Esophagus squamous epithelium (tissue), 5 donors: ENCODE data around the gene CYB5R3. TPM values are rescaled to one million over a fixed set of nuclear protein-coding genes. Genes with fewer than 3 reads are reported as not detected.
A peak's percentile ranks its signal among the peaks of the same experiment; 100 is the strongest.

Experiments used
- DNase-seq: peaks from one replicate; lab custom pipeline; 2025; lab: John Stamatoyannopoulos, UW
- H3K27ac ChIP-seq, 4 donors: fragments of 200-600 bp; sonication (generic); one replicate each; pipeline ENCODE4 v1.5.1; 2016 to 2019; ENCODE audit warnings: mild to moderate bottlenecking in 1 of 4
- H3K27me3 ChIP-seq, 4 donors: fragments of 200-600 bp; sonication (generic); 1 replicate in 3 of 4; 2 replicates in 1 of 4; pipeline versions ENCODE4 v1.5.1 to v1.6.0; 2017 to 2021; ENCODE audit warnings: antibody characterized with exemption in 1 of 4
- H3K36me3 ChIP-seq, 3 donors: fragments of 200-600 bp; sonication (generic); one replicate each; pipeline ENCODE4 v1.5.1; 2016 to 2019
- H3K4me1 ChIP-seq, 3 donors: fragments of 200-600 bp; sonication (generic); one replicate each; pipeline ENCODE4 v1.5.1; 2017 to 2019
- H3K4me3 ChIP-seq, 4 donors: fragments of 200-600 bp; sonication (generic); 1 replicate in 3 of 4; 2 replicates in 1 of 4; pipeline ENCODE4 v1.5.1; 2016 to 2019; ENCODE audit warnings: mild to moderate bottlenecking in 2 of 4, moderate library complexity in 1 of 4
- H3K9me3 ChIP-seq, 3 donors: fragments of 200-600 bp; sonication (generic); one replicate each; pipeline ENCODE4 v1.5.1; 2016 to 2019
- CTCF ChIP-seq, 6 experiments: fragments of 450-650 bp in 4 of 6; fragments of 200-600 bp in 2 of 6; sonication (generic) in 2 of 6; IDR thresholded peaks; one replicate each; pipeline ENCODE4 v1.5.1; 2016 to 2019; ENCODE audit warnings: antibody characterized with exemption in 6 of 6, mild to moderate bottlenecking in 4 of 6, moderate library complexity in 4 of 6
- POLR2A ChIP-seq, 4 donors: fragments of 450-650 bp; IDR thresholded peaks; one replicate each; pipeline ENCODE4 v1.6.1; 2017; ENCODE audit warnings: antibody characterized with exemption in 4 of 4, mild to moderate bottlenecking in 4 of 4, moderate library complexity in 3 of 4
- WGBS, 2 donors: methylation state at CpG; one replicate each; pipeline ENCODE4 v1.1.5; 2018; 5-methylcytosine and 5-hydroxymethylcytosine counted together
- intact Hi-C: fragments of 100-400 bp; cut with DNase I; formaldehyde crosslinking; loops from one replicate; pipeline ENCODE4 v1.15.0; 2022
- total RNA-seq, 4 donors: library from RNA; depleted of rRNA; stranded (reverse); fragments of >200 nt; gene quantifications; one replicate each; pipeline ENCODE4 v1.1.0, GENCODE V29; 2016
- donor health status: DM: yes; HTN: yes; CAD: no.

The CYB5R3 gene
- total RNA-seq, 4 donors from 2014 or later, result 49.5 to 81.6 (median 71.7) TPM

GRCh38 chr22:42693055-42693762 is 44.0 kb upstream of the CYB5R3 start:
- DNase-seq, result no peak
- no peak for TF ChIP-seq CTCF (IDR thresholded peaks at IDR 0.05)
- TF ChIP-seq POLR2A (IDR thresholded peaks at IDR 0.05), result no peak
- peaks cover 20 to 74% (median 37%) of the 10 kb centered on the region in 3 donors for H3K4me1 ChIP-seq
- peak overlapping the region in 3 of 4 donors; percentile 73 to 88 (median 77) for H3K27ac ChIP-seq
- H3K4me3 ChIP-seq, result no peak overlapping the region
- 87 to 96% methylated on average over 6 to 26 of the region's 51 CpGs for whole genome bisulfite sequencing, 2 donors
- no peaks in the 10 kb centered on the region for H3K27me3 ChIP-seq
- intact Hi-C loops, result no loop called here
- H3K36me3 ChIP-seq, result peaks cover 4 to 44% (median 11%) of the 10 kb centered on the region in 3 donors
- H3K9me3 ChIP-seq, result no peaks in the 10 kb centered on the region

GRCh38 chr22:42692239-42693054 is 43.3 kb upstream of the CYB5R3 start:
- Histone ChIP-seq H3K27ac (peak overlapping the region; percentile 49 to 88 (median 75)), H3K9me3 (no peaks in the 10 kb centered on the region), H3K27me3 (no peaks in the 10 kb centered on the region), H3K36me3 (peaks cover 4 to 44% (median 11%) of the 10 kb centered on the region in 3 donors), H3K4me1 (peaks cover 26 to 74% (median 37%) of the 10 kb centered on the region in 3 donors), H3K4me3 (no peak overlapping the region)
- TF ChIP-seq POLR2A (IDR thresholded peaks at IDR 0.05) (no peak), CTCF (IDR thresholded peaks at IDR 0.05) (no peak)
- intact Hi-C loops, result no loop called here
- 69 to 73% methylated on average over 6 to 8 of the region's 32 CpGs for WGBS, 2 donors
- DNase-seq, result no peak

- Histone ChIP-seq H3K9me3 (no peaks in the 10 kb centered on the region), H3K4me3 (no peak overlapping the region), H3K4me1 (peaks cover 26 to 75% (median 43%) of the 10 kb centered on the region in 3 donors), H3K36me3 (peaks cover 4 to 44% (median 11%) of the 10 kb centered on the region in 3 donors), H3K27ac (peak overlapping the region; percentile 49 to 88 (median 75)), H3K27me3 (no peaks in the 10 kb centered on the region)
- TF ChIP-seq CTCF (IDR thresholded peaks at IDR 0.05) (no peak), POLR2A (IDR thresholded peaks at IDR 0.05) (no peak)
- intact Hi-C loops, result no loop called here
- 67 to 89% methylated on average over 3 to 5 of the region's 10 CpGs for WGBS, 2 donors
- DNase-seq, result no peak
Observed at GRCh38 chr22:42691440-42691839, 42.2 kb upstream of the CYB5R3 start.

GRCh38 chr22:42688241-42689211 is 39.3 kb upstream of the CYB5R3 start:
- DNase-seq, result no peak
- Histone ChIP-seq H3K9me3 (no peaks in the 10 kb centered on the region), H3K27me3 (no peaks in the 10 kb centered on the region), H3K27ac (peak overlapping the region; percentile 68 to 95 (median 88)), H3K36me3 (peaks cover 4 to 26% (median 8%) of the 10 kb centered on the region in 3 donors), H3K4me1 (peaks cover 34 to 90% (median 61%) of the 10 kb centered on the region in 3 donors), H3K4me3 (peak overlapping the region in 1 of 4 donors; percentile 22)
- intact Hi-C loops, result no loop called here
- WGBS, 2 donors, result 11 to 35% methylated on average over 6 to 14 of the region's 25 CpGs
- TF ChIP-seq POLR2A (IDR thresholded peaks at IDR 0.05), result peak in 2 of 4 donors; percentile 24 to 35
- TF ChIP-seq CTCF (IDR thresholded peaks at IDR 0.05), result no peak
